OCI-LY3 (cell line): ENCODE measurements around the gene PAN3.

Experiments
- CTCF ChIP-seq: fragments of 200-600, 300-600 bp; sonication (generic); IDR thresholded peaks from 2 replicates; pipeline ENCODE4 v1.5.1; 2014; ENCODE audit warnings: antibody characterized with exemption, low read length, low read depth
- EZH2phosphoT487 ChIP-seq: fragments of 200-600 bp; shearing (Covaris generic); IDR thresholded peaks from 2 replicates; pipeline ENCODE4 v1.6.1; 2018; ENCODE audit warnings: antibody characterized with exemption, mixed run types, low read depth

GRCh38 chr13:28137596-28137995, 749 bp upstream of the PAN3 start:
- TF ChIP-seq CTCF (no peak), EZH2phosphoT487 (no peak)
